ENCODE results near the gene MRPS22.

MRPS22 gene

DNA sequence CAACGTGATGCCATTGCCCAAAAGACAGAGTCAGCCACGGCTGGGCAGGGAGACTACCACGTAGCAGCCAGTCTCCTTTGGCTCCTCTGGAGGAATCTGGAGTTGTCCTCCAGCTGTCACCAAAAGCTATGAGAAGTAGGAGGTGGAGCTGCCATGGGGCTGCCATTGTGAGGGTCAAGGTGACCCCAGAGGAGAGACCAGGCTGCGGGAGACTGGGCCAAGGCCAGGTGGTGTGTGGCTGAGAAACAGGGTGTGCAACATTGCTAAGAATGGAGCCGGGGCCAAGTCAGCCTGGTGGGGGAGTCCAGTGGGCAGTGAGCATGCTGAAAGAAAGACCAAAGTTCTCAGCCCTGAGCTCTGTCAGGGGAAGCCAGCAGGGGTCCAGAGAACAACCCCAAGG lies 29.9 kb upstream of the MRPS22 start:
- Histone ChIP-seq H3K4me1 (ENCODE audit: control insufficient read depth, low read depth, low read length) (peaks cover 3% of the 10 kb centered on the region), H3K9me3 (ENCODE audit: control insufficient read depth, low read depth, low read length) (no peaks in the 10 kb centered on the region), H3K4me3 (ENCODE audit: low read length) (no peak overlapping the region), H3K27me3 (ENCODE audit: control insufficient read depth, insufficient read depth, low read length) (no peaks in the 10 kb centered on the region), H3K27ac (ENCODE audit: low read length) (no peak overlapping the region), H3K9ac (ENCODE audit: low read length) (no peak overlapping the region), H3K36me3 (ENCODE audit: control insufficient read depth, low read depth, low read length) (no peaks in the 10 kb centered on the region)

DNA sequence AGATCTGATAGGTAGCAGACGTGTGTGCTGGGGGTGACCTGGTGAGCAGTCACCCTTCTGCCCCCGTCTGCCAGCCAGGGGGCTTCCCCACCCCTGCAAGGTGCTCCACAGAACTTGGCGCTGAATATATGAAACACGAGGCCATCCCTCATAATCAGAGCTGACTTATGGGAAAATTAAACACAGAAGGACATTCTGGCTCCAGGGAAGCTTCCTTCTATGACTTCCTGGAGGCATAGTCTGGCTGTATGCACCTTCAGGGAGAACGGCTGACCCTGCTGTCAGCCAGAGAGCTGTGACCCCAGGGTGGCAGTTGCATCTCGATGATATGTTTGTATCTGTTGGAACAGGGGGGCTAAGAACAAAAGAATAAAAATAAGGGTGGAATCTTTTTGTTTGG lies 26.6 kb upstream of the MRPS22 start:
- H3K9me3 ChIP-seq (ENCODE audit: control insufficient read depth, low read depth, low read length) = no peaks in the 10 kb centered on the region
- no peak overlapping the region for H3K4me3 ChIP-seq (ENCODE audit: low read length)
- H3K27me3 ChIP-seq (ENCODE audit: control insufficient read depth, insufficient read depth, low read length) = no peaks in the 10 kb centered on the region
- no peaks in the 10 kb centered on the region for H3K36me3 ChIP-seq (ENCODE audit: control insufficient read depth, low read depth, low read length)
- H3K4me1 ChIP-seq (ENCODE audit: control insufficient read depth, low read depth, low read length) = peaks cover 7% of the 10 kb centered on the region
- no peak overlapping the region for H3K9ac ChIP-seq (ENCODE audit: low read length)
- no peak overlapping the region for H3K27ac ChIP-seq (ENCODE audit: low read length)

DNA sequence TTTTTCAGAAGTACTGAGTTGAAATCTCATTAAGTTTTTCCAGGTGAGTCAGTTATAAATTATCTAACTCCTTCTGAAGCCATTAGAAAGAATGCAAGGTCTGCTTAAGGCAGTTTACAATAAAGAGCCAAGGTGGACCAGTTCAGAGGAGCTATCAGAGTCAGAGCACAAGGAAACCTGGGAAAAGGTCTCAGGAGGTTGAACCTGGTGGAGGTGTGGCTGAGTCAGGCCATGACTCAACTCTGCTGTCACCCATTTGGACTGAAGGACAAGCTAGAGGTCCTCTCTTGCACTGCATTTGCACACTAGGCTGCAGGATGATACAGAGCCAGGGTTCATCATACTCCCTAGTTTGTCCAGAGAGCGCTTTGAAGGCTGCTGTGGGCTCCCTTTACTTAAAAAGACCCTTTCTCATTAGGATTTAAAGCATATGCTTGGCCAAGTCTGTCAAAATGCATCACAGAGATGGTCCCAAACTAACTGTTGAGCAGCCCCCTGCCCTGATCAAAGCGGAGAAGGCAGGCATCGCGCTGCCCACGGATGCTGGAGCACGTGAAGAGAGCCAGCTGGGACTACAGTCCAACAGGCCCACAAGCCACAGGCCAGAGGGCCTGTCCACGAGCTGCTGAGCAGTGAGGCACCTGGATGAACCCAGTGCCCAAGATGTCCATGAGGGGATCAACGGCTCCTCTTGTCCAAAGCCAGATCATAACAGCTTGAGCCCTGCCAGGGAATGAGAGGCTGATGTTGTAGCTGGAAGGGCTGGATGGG lies 26.0 kb upstream of the MRPS22 start:
- Histone ChIP-seq H3K4me3 (ENCODE audit: low read length) (no peak overlapping the region), H3K9ac (ENCODE audit: low read length) (no peak overlapping the region)

DNA sequence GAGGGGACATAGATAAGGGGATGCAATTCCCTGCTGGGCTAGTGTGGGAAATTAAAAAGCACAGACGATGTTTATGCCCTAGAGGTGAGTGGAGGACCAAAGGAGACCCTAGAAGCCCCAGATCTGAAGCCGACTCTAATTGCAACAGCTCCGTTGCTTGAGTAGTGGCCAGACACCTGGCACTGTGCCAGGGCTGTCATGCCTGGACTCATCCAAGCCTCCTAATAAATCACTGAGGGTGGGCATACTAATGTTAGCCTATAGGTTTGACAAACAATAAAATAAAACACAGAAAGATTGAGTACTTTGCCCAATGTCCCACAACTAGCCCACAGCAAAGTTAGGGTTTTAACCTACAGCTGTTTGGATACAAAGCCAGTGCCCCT lies 25.4 kb upstream of the MRPS22 start:
- Histone ChIP-seq H3K27ac (ENCODE audit: low read length) (no peak overlapping the region), H3K27me3 (ENCODE audit: control insufficient read depth, insufficient read depth, low read length) (no peaks in the 10 kb centered on the region), H3K4me3 (ENCODE audit: low read length) (no peak overlapping the region), H3K36me3 (ENCODE audit: control insufficient read depth, low read depth, low read length) (no peaks in the 10 kb centered on the region), H3K4me1 (ENCODE audit: control insufficient read depth, low read depth, low read length) (peaks cover 7% of the 10 kb centered on the region), H3K9ac (ENCODE audit: low read length) (no peak overlapping the region), H3K9me3 (ENCODE audit: control insufficient read depth, low read depth, low read length) (no peaks in the 10 kb centered on the region)

More for the DNA sequence above, 26.0 kb upstream of the MRPS22 start:
- Histone ChIP-seq H3K27me3 (ENCODE audit: control insufficient read depth, insufficient read depth, low read length) (no peaks in the 10 kb centered on the region), H3K9me3 (ENCODE audit: control insufficient read depth, low read depth, low read length) (no peaks in the 10 kb centered on the region), H3K4me1 (ENCODE audit: control insufficient read depth, low read depth, low read length) (peaks cover 7% of the 10 kb centered on the region), H3K27ac (ENCODE audit: low read length) (no peak overlapping the region), H3K36me3 (ENCODE audit: control insufficient read depth, low read depth, low read length) (no peaks in the 10 kb centered on the region)

DNA sequence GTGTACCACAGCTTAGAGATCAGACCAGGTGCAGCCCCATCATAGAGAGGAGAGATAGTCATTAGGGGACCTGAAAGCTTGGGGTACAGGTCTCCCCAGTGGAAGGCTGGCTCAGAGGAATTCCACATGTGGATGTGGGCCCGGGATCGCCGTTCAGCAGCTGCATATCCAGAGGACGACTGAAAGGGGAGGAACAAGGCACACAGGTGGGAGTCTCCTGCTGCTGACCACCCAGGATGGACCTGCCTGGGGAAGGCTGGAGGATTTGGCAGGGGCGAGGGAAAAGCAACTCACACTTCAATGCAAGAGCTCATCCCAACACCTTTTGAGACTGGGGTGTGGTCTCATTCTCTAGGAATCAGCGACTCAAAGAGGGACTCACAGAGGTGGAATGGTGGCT lies 25.0 kb upstream of the MRPS22 start:
- H3K4me1 ChIP-seq (ENCODE audit: control insufficient read depth, low read depth, low read length) = peaks cover 7% of the 10 kb centered on the region
- no peaks in the 10 kb centered on the region for H3K27me3 ChIP-seq (ENCODE audit: control insufficient read depth, insufficient read depth, low read length)
- H3K9me3 ChIP-seq (ENCODE audit: control insufficient read depth, low read depth, low read length) = no peaks in the 10 kb centered on the region
- H3K4me3 ChIP-seq (ENCODE audit: low read length) = no peak overlapping the region
- no peak overlapping the region for H3K9ac ChIP-seq (ENCODE audit: low read length)
- H3K27ac ChIP-seq (ENCODE audit: low read length) = no peak overlapping the region
- no peaks in the 10 kb centered on the region for H3K36me3 ChIP-seq (ENCODE audit: control insufficient read depth, low read depth, low read length)

DNA sequence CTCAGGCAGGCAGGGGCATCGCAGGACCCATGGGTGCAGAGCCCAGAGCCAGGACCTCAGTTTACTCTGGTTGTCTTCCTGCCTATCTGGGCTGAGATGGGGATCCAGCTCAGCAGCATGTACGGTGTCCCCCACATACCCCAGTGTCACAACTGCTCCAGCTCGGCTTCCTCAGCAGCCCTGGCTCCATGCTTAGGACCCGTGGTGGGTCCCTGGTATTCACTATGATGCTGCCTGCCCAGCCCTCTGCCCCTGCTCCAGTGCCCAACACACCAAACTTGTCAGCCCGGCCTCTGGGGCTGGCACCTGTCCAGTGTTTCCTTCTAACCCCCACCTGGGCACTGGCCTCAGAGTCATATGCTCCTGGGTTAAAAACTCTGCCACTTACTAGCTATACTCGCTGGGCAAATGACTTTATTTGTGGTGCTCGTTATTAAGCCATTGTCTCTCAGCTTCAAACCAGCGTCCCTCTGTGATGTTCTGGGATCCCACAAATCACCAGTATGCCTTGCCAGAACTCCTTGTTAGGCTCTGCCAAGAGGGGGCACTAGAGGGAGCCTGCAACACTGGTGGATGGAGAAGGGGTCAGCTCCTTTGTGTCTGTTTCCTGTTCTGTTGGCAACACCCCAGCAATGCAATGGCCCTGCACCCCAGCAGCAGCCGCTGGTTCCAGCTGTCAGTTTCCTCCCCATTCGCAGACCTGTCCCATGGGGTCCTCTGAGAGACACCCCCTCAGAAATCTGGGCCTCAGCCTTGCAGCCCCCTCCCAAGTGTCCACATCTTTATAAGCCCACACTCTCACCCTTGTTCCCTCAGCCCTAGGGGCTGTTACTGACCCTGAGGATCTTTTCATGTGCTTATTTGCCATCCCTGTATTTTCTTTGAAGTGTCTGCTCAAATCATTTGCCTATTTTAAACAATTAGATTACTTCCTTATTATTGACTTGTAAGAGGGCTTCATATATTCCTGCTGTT lies 24.1 kb upstream of the MRPS22 start:
- Histone ChIP-seq H3K27ac (ENCODE audit: low read length) (no peak overlapping the region), H3K9ac (ENCODE audit: low read length) (no peak overlapping the region), H3K36me3 (ENCODE audit: control insufficient read depth, low read depth, low read length) (no peaks in the 10 kb centered on the region)

DNA sequence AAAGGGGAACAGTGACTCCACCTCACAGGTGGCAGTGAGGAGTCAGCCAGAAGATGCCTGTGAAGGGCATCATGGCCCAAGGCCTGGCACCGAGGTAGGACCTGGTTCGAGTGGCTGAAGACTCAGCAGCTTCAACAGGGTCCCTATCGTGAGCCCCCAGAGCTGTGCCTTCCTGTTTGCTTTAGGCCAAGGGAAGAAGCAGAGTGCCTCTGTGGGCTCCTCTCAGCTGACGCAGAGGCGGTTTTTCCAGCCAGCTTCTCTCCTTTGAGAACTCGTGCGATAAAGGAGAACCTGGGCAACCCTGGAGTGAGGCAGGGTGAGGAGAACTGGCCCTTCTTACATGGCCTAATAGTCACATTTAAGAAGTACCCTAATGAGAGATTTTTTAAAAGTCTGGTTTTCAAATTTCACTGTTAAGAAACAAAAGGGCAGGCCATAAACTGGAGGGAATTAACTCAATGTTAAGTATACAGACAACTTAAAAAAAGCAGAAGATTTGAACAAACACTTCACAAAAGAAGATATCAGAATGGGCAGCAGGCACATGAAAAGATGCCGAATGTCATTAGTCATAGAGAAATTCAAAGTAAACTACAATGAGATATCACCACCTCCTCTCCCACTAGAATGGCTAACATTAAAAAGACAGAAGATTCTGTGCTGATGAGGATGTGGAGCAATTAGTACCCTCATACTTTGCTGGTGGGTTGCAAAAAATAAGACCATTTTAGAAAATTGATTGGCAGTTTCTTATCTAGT lies 23.1 kb upstream of the MRPS22 start:
- Histone ChIP-seq H3K4me1 (ENCODE audit: control insufficient read depth, low read depth, low read length) (peaks cover 4% of the 10 kb centered on the region), H3K27me3 (ENCODE audit: control insufficient read depth, insufficient read depth, low read length) (no peaks in the 10 kb centered on the region), H3K27ac (ENCODE audit: low read length) (no peak overlapping the region), H3K9me3 (ENCODE audit: control insufficient read depth, low read depth, low read length) (no peaks in the 10 kb centered on the region), H3K4me3 (ENCODE audit: low read length) (no peak overlapping the region), H3K9ac (ENCODE audit: low read length) (no peak overlapping the region), H3K36me3 (ENCODE audit: control insufficient read depth, low read depth, low read length) (no peaks in the 10 kb centered on the region)

More for the DNA sequence above, 24.1 kb upstream of the MRPS22 start:
- Histone ChIP-seq H3K27me3 (ENCODE audit: control insufficient read depth, insufficient read depth, low read length) (no peaks in the 10 kb centered on the region), H3K4me1 (ENCODE audit: control insufficient read depth, low read depth, low read length) (peaks cover 4% of the 10 kb centered on the region), H3K4me3 (ENCODE audit: low read length) (no peak overlapping the region), H3K9me3 (ENCODE audit: control insufficient read depth, low read depth, low read length) (no peaks in the 10 kb centered on the region)

DNA sequence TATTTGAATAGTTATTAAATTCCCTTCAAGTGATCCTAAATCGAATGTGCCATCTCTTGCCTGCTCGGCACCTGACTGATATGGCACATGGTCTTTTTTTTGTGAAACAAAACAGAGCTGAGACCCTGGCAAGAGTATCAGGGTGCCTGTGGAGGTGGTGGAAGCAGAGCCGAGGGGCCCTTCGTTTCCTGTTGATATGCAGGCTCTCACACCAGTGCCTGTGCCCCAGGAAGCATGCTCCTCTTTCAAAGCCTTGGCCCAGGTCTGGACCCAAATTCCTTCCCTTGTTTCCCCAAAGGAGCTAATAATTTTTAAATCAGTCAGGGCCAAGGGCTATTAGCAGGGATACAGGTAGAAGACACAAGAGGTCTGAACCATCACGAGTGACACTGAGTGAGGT lies 21.5 kb upstream of the MRPS22 start:
- no peak overlapping the region for H3K27ac ChIP-seq (ENCODE audit: low read length)
- no peak overlapping the region for H3K9ac ChIP-seq (ENCODE audit: low read length)

DNA sequence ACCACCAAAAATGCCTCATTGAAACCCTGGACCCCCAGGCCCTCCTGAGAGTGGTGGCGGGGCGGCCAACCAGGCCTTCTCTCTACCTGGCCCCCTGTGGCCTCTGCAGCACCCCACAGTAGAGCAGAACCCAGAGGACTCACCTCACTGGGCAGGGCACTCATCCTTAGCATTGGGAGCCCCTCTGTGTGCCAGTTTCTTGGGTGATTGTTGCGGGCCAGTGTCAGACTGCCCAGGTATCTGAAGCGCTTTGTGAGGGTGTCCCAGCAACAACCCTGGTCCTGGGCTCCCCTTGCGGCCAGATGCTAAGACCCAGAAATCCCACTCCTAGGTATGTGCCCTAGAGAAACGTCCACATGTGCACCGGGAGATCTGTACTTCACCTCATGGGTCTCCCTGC lies 20.7 kb upstream of the MRPS22 start:
- Histone ChIP-seq H3K36me3 (ENCODE audit: control insufficient read depth, low read depth, low read length) (no peaks in the 10 kb centered on the region), H3K27ac (ENCODE audit: low read length) (no peak overlapping the region), H3K9ac (ENCODE audit: low read length) (no peak overlapping the region), H3K27me3 (ENCODE audit: control insufficient read depth, insufficient read depth, low read length) (no peaks in the 10 kb centered on the region), H3K9me3 (ENCODE audit: control insufficient read depth, low read depth, low read length) (no peaks in the 10 kb centered on the region), H3K4me1 (ENCODE audit: control insufficient read depth, low read depth, low read length) (peaks cover 4% of the 10 kb centered on the region), H3K4me3 (ENCODE audit: low read length) (no peak overlapping the region)

More for the DNA sequence above, 21.5 kb upstream of the MRPS22 start:
- Histone ChIP-seq H3K27me3 (ENCODE audit: control insufficient read depth, insufficient read depth, low read length) (no peaks in the 10 kb centered on the region), H3K4me1 (ENCODE audit: control insufficient read depth, low read depth, low read length) (peaks cover 4% of the 10 kb centered on the region), H3K4me3 (ENCODE audit: low read length) (no peak overlapping the region), H3K36me3 (ENCODE audit: control insufficient read depth, low read depth, low read length) (no peaks in the 10 kb centered on the region), H3K9me3 (ENCODE audit: control insufficient read depth, low read depth, low read length) (no peaks in the 10 kb centered on the region)

DNA sequence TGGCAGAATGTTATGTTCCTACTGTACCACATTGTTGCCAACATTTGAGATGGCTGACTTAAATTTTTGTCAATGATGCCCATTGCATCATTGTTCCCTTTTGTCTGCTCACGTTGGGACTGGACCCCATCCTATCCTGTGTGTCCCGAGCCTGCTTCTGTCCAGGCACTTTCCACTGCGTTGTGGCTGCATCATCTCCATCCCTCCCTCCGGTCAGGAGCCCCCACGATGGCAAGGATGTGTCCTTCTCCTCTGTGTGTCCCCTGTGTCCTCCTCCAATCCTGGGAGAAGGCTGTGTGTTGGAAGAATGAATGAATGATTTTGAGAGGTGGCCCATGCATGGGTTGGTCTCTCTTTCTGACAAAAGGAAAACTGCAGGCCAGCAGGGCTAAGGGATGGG lies 19.4 kb upstream of the MRPS22 start:
- no peak overlapping the region for H3K4me3 ChIP-seq (ENCODE audit: low read length)
- peaks cover 8% of the 10 kb centered on the region for H3K27me3 ChIP-seq (ENCODE audit: control insufficient read depth, insufficient read depth, low read length)
- no peaks in the 10 kb centered on the region for H3K36me3 ChIP-seq (ENCODE audit: control insufficient read depth, low read depth, low read length)
- H3K9ac ChIP-seq (ENCODE audit: low read length) = no peak overlapping the region
- no peak overlapping the region for H3K27ac ChIP-seq (ENCODE audit: low read length)
- H3K9me3 ChIP-seq (ENCODE audit: control insufficient read depth, low read depth, low read length) = no peaks in the 10 kb centered on the region
- peaks cover 4% of the 10 kb centered on the region for H3K4me1 ChIP-seq (ENCODE audit: control insufficient read depth, low read depth, low read length)

DNA sequence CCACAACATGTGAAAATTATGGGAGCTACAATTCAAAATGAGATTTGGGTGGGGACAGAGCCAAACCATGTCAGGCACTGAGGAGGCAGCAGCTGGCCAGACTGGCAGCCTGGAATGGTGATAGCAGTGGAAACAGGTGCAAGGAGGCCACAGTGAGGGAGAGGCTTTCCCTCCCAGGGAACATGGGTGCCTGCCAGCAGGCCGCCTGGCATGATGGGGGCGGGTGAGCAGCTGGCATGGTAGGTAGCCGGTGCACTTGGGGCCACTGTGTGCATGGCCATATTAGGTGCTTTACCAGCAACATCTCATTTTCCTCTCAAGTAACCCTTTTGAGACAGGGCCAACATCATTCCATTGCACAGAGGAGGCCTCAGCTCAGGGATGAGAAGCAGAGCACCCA lies 18.3 kb upstream of the MRPS22 start:
- Histone ChIP-seq H3K36me3 (ENCODE audit: control insufficient read depth, low read depth, low read length) (no peaks in the 10 kb centered on the region), H3K9ac (ENCODE audit: low read length) (no peak overlapping the region), H3K9me3 (ENCODE audit: control insufficient read depth, low read depth, low read length) (no peaks in the 10 kb centered on the region), H3K4me1 (ENCODE audit: control insufficient read depth, low read depth, low read length) (no peaks in the 10 kb centered on the region), H3K27me3 (ENCODE audit: control insufficient read depth, insufficient read depth, low read length) (peaks cover 19% of the 10 kb centered on the region), H3K27ac (ENCODE audit: low read length) (no peak overlapping the region), H3K4me3 (ENCODE audit: low read length) (no peak overlapping the region)

Measured in iPS-18a (cell line).